Tibial artery (tissue), 4 donors: ENCODE measurements around the gene ANKRD66.

Experiments
- DNase-seq, 2 donors: peaks; one replicate each; pipeline ENCODE4 v3.0.0-alpha.2; 2019
- H3K27ac ChIP-seq, 2 donors: fragments of 200-600 bp; sonication (generic) in 1 of 2; 1 replicate in 1 of 2; 2 replicates in 1 of 2; pipeline ENCODE4 v1.5.1; 2018 to 2019; ENCODE audit warnings: mild to moderate bottlenecking in 1 of 2
- H3K27me3 ChIP-seq, 2 donors: fragments of 200-600 bp; sonication (generic) in 1 of 2; one replicate each; pipeline versions ENCODE4 v1.5.1 to v1.6.0; 2016 to 2019
- H3K36me3 ChIP-seq, 3 donors: fragments of 200-600 bp; sonication (generic) in 2 of 3; one replicate each; pipeline ENCODE4 v1.5.1; 2016 to 2019; ENCODE audit warnings: mild to moderate bottlenecking in 2 of 3
- H3K4me1 ChIP-seq, 4 donors: fragments of 200-600 bp; sonication (generic) in 2 of 4; 1 replicate in 3 of 4; 2 replicates in 1 of 4; pipeline ENCODE4 v1.5.1; 2016 to 2019
- H3K4me3 ChIP-seq, 2 donors: fragments of 200-600 bp; sonication (generic) in 1 of 2; 1 replicate in 1 of 2; 2 replicates in 1 of 2; pipeline ENCODE4 v1.5.1; 2018 to 2019; ENCODE audit warnings: mild to moderate bottlenecking in 2 of 2
- H3K9me3 ChIP-seq, 3 donors: fragments of 200-600 bp; sonication (generic) in 1 of 3; one replicate each; pipeline ENCODE4 v1.5.1; 2016 to 2019
- intact Hi-C: fragments of 100-400 bp; cut with DNase I; formaldehyde crosslinking; loops from one replicate; pipeline ENCODE4 v1.15.0; 2023; ENCODE audit warnings: low total_unique reads
- TF ChIP-seq, protein P1 (sequence below), 2 experiments: fragments of 200-600 bp in 1 of 2; fragments of 450-650 bp in 1 of 2; IDR thresholded peaks; one replicate each; pipeline ENCODE4 v1.5.1; 2017 to 2019; ENCODE audit warnings: antibody characterized with exemption in 2 of 2, mild to moderate bottlenecking in 1 of 2, moderate library complexity in 1 of 2

ANKRD66 gene

DNA sequence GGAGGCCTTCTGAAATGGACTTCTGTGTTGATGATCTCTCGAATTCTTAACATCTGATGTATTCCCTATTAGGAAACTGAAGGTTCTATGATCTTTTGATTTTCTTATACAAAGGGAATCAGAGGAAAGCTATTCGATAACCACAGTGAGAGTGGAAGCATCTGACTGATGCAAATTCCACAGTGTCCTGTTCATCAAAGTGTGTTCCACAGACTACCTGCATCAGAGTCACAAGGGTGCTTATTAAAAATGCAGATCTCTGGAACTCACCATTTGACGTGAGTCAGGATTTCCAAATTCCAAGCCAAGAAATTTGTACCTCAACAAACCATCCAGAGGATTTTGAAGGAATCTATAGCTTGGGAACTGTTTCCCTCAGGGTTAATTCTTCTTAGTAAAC is 42.1 kb downstream of the ANKRD66 start:
- intact Hi-C loops, result loop anchor here (10.0 kb wide), 1 partner anchor 694 kb away; no protein-coding TSS in a partner anchor
- Histone ChIP-seq H3K4me1 (no peaks in the 10 kb centered on the region), H3K9me3 (no peaks in the 10 kb centered on the region), H3K4me3 (no peak overlapping the region), H3K27ac (no peak overlapping the region), H3K36me3 (no peaks in the 10 kb centered on the region), H3K27me3 (no peaks in the 10 kb centered on the region)
- DNase-seq, result no peak
- TF ChIP-seq, protein P1, sequence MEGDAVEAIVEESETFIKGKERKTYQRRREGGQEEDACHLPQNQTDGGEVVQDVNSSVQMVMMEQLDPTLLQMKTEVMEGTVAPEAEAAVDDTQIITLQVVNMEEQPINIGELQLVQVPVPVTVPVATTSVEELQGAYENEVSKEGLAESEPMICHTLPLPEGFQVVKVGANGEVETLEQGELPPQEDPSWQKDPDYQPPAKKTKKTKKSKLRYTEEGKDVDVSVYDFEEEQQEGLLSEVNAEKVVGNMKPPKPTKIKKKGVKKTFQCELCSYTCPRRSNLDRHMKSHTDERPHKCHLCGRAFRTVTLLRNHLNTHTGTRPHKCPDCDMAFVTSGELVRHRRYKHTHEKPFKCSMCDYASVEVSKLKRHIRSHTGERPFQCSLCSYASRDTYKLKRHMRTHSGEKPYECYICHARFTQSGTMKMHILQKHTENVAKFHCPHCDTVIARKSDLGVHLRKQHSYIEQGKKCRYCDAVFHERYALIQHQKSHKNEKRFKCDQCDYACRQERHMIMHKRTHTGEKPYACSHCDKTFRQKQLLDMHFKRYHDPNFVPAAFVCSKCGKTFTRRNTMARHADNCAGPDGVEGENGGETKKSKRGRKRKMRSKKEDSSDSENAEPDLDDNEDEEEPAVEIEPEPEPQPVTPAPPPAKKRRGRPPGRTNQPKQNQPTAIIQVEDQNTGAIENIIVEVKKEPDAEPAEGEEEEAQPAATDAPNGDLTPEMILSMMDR (IDR thresholded peaks at IDR 0.05), result no peak

DNA sequence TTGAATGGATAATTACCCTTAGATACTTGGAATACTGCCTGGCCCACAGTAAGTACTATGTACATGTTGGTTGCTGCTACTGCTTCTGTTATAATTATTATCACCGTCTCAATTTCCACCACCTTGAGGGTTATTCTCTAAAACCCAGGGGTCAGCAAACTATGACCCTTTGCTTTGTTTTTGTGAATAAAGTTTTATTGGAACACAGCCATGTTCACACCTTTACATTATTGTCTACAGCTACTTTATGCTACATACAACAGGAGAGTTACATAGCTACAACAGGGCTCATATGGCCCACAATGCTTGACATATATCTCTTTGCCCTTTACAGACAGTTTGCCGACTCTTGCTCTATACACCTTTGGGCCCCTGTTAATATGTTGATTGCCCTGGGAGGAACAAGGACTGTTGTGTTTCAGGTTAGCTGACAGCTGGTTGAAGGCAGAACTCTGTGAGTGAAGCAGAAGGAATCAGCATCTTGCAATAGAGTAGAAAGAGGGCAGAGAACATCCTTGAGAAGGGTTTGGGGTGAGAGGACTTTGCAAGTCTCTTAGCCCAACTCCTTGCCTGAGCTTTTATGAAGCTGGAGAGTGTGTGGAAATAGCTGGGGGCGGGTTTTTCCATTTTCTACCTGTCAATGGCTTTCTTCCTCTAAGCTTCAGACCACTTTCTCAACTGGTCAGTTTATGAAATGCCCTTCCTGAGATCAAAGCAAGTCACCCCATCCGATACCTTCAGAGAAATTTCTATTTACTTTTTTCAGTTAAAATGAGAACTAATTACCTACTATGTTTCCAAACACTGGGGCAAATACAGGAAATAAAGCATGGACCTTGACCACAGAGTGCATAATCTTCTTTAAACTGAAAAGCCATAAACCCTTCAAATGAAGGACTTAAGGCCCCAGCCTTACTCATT is 43.0 kb downstream of the ANKRD66 start:
- DNase-seq, result no peak
- intact Hi-C loops, result loop anchor here (10.0 kb wide), 1 partner anchor 695 kb away; no protein-coding TSS in a partner anchor
- H3K27ac ChIP-seq, result no peak overlapping the region

DNA sequence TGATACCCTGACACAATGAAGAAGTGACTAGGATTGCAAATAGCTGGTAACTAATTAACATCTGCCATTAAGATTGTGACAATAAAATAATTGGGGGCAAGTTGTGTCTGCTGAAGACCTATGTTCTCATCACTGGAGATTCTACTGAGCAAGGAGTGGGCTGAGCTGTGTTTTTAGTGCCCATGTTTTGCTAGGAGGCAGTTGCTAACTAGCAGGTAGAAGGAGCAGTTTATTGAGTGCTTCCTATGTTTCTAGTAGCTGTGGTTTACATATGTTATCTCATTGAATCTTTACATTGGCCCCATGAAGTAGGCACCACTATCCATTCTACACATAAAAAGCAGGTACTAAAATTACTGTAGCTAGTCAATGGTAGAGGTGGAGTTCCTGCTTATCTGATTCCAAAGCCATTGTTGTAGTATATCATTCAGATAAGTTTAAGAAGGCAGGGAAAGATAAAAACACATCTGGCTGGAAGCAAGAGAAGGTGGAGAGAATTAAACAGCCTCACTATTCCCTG is 43.7 kb downstream of the ANKRD66 start:
- Histone ChIP-seq H3K27me3 (no peaks in the 10 kb centered on the region), H3K4me1 (no peaks in the 10 kb centered on the region), H3K27ac (no peak overlapping the region), H3K36me3 (no peaks in the 10 kb centered on the region), H3K9me3 (no peaks in the 10 kb centered on the region), H3K4me3 (no peak overlapping the region)
- TF ChIP-seq, protein P1 (IDR thresholded peaks at IDR 0.05), result no peak
- intact Hi-C loops, result no loop called here
- DNase-seq, result no peak

More for the DNA sequence above, 43.0 kb downstream of the ANKRD66 start:
- TF ChIP-seq, protein P1 (IDR thresholded peaks at IDR 0.05), result no peak
- H3K27me3 ChIP-seq, result no peaks in the 10 kb centered on the region
- no peaks in the 10 kb centered on the region for H3K36me3 ChIP-seq
- H3K4me3 ChIP-seq, result no peak overlapping the region
- H3K4me1 ChIP-seq, result no peaks in the 10 kb centered on the region
- no peaks in the 10 kb centered on the region for H3K9me3 ChIP-seq

GRCh38 chr6:46792635-46793034 is 45.9 kb downstream of the ANKRD66 start:
- Histone ChIP-seq H3K9me3 (no peaks in the 10 kb centered on the region), H3K36me3 (no peaks in the 10 kb centered on the region), H3K4me1 (no peaks in the 10 kb centered on the region), H3K4me3 (no peak overlapping the region), H3K27me3 (no peaks in the 10 kb centered on the region), H3K27ac (no peak overlapping the region)
- intact Hi-C loops, result no loop called here
- DNase-seq, result no peak
- TF ChIP-seq, protein P1 (IDR thresholded peaks at IDR 0.05), result no peak

GRCh38 chr6:46793138-46793537 is 46.4 kb downstream of the ANKRD66 start, which contains the start of gene MEP1A:
Gene MEP1A, plus strand, starts transcription at chr6:46793389. Its CDS starts 10 bp downstream, at chr6:46793399.
- intact Hi-C loops, result no loop called here
- TF ChIP-seq, protein P1 (IDR thresholded peaks at IDR 0.05), result no peak
- DNase-seq, result no peak
- H3K4me1 ChIP-seq, result no peaks in the 10 kb centered on the region
- no peak within 1 kb of the TSS for H3K4me3 ChIP-seq
- no peaks in the 10 kb centered on the region for H3K36me3 ChIP-seq
- H3K9me3 ChIP-seq, result no peaks in the 10 kb centered on the region
- no peak within 1 kb of the TSS for H3K27ac ChIP-seq
- H3K27me3 ChIP-seq, result no peaks in the 10 kb centered on the region
